IMR-90 (cell line): Measurements from ENCODE around the gene EAF1.

Source experiments
- BHLHE40 ChIP-seq: fragments of 150-350 bp; IDR thresholded peaks from 2 replicates; pipeline ENCODE4 v1.6.1; 2016; ENCODE audit warnings: mild to moderate bottlenecking, low read depth, low read length
- CEBPB ChIP-seq: IDR thresholded peaks from 2 replicates; pipeline ENCODE4 v1.6.1; 2012; ENCODE audit warnings: low read depth, low read length, improper control_type of control experiment
- FOS ChIP-seq: fragments of 150-350 bp; IDR thresholded peaks from 2 replicates; pipeline ENCODE4 v1.6.1; 2016; ENCODE audit warnings: low read depth, low read length
- MAZ ChIP-seq: IDR thresholded peaks from 2 replicates; pipeline ENCODE4 v1.6.1; 2012; ENCODE audit warnings: low read depth, mild to moderate bottlenecking, low read length, improper control_type of control experiment, moderate library complexity, borderline replicate concordance
- POLR2A ChIP-seq: IDR thresholded peaks from 2 replicates; pipeline ENCODE4 v1.6.1; 2012; ENCODE audit warnings: mild to moderate bottlenecking, low read depth, low read length
- RAD21 ChIP-seq: IDR thresholded peaks from 2 replicates; pipeline ENCODE4 v1.6.1; 2012; ENCODE audit warnings: low read length, improper control_type of control experiment
- RFX5 ChIP-seq: IDR thresholded peaks from 2 replicates; pipeline ENCODE4 v1.8.0; 2012; ENCODE audit warnings: low read depth, mild to moderate bottlenecking, low read length, moderate library complexity
- SMC3 ChIP-seq: fragments of 150-350 bp; IDR thresholded peaks from 2 replicates; pipeline ENCODE4 v1.6.1; 2016; ENCODE audit warnings: low read depth, mild to moderate bottlenecking, antibody characterized with exemption, low read length, moderate library complexity
- TF ChIP-seq, protein P1 (sequence below): conservative IDR thresholded peaks from 2 replicates; pipeline ENCODE4 v1.5.1; 2012; ENCODE audit warnings: mild to moderate bottlenecking, low read depth, low read length, improper control_type of control experiment
- TF ChIP-seq, protein P2 (sequence below): fragments of 150-350 bp; IDR thresholded peaks from 2 replicates; pipeline ENCODE4 v1.6.1; 2017; ENCODE audit warnings: mild to moderate bottlenecking, antibody characterized with exemption, low read length, low read depth

DNA sequence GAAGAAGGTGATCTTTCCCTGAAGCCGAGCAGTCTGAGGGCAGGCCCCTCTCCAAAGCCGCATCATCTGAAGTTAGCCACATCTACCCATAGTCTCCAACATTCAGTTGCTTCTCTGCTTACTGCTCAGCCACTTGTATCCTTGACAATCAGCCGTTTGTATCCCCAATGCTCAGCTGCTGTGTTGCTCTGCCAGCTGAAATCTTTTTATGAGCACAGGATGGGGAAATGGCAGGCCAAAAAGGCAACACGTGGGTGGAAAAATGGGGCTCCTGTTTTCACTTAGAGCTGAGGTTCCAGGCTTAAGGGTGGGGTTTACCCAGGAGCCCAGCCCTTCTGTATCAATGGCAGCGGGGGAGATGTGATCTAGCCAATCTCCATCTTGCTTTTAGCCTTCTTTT lies 36.4 kb upstream of the EAF1 start:
- TF ChIP-seq, protein P1, sequence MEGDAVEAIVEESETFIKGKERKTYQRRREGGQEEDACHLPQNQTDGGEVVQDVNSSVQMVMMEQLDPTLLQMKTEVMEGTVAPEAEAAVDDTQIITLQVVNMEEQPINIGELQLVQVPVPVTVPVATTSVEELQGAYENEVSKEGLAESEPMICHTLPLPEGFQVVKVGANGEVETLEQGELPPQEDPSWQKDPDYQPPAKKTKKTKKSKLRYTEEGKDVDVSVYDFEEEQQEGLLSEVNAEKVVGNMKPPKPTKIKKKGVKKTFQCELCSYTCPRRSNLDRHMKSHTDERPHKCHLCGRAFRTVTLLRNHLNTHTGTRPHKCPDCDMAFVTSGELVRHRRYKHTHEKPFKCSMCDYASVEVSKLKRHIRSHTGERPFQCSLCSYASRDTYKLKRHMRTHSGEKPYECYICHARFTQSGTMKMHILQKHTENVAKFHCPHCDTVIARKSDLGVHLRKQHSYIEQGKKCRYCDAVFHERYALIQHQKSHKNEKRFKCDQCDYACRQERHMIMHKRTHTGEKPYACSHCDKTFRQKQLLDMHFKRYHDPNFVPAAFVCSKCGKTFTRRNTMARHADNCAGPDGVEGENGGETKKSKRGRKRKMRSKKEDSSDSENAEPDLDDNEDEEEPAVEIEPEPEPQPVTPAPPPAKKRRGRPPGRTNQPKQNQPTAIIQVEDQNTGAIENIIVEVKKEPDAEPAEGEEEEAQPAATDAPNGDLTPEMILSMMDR, result no peak
- TF ChIP-seq RFX5 (no peak), RAD21 (no peak), SMC3 (no peak), MAZ (no peak), BHLHE40 (no peak), FOS (no peak), POLR2A (no peak), CEBPB (no peak)
- TF ChIP-seq, protein P2, sequence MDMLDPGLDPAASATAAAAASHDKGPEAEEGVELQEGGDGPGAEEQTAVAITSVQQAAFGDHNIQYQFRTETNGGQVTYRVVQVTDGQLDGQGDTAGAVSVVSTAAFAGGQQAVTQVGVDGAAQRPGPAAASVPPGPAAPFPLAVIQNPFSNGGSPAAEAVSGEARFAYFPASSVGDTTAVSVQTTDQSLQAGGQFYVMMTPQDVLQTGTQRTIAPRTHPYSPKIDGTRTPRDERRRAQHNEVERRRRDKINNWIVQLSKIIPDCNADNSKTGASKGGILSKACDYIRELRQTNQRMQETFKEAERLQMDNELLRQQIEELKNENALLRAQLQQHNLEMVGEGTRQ, result no peak
